ENCODE measurements around the gene HPSE2. TPM values are rescaled to one million over a fixed set of nuclear protein-coding genes. Genes with fewer than 3 reads are reported as not detected.

The HPSE2 gene
- total RNA-seq, 1 donor from 2014 or later = not detected

DNA sequence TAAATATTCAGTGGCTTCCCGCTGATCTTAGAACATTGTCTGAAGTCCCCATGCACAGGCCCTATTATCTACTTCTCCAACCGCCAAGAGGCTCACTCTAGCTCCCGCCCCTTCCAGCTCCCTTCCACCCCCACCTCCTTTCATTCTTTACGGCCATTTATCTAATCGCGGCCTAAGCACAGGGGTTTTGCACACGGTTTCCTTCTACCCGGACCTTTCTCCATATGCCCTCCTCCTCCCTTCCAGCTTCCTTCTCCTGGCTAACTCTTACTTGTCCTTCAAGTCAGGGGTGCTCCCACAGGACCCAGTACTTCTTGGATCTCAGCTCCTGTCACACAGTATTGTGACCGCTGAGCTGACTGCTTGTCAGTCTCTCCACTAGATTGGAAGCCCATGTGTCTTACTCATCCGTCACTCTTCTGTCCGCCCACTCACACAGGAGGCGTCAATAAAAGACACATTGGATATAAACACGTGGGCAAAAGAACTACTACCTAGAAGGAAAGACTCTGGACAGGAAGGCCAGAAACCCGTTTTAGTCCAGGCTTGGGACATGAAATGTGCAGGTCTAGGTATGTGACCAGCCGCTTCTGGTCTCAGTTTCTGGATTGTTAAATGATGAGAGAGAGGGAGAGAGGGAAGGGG lies 768.7 kb downstream of the HPSE2 start:
- intact Hi-C loops (cut with micrococcal nuclease) = loop anchor here (1.0 to 5.0 kb wide), 3 partner anchors 197 to 779 kb away; no protein-coding TSS in a partner anchor
- no peaks in the 10 kb centered on the region for H3K36me3 Mint-ChIP-seq (ENCODE audit: low read depth)
- no peak for DNase-seq (ENCODE audit: low spot score)
- peaks cover 35% of the 10 kb centered on the region for H3K27me3 Mint-ChIP-seq (ENCODE audit: low read depth)
- H3K4me3 Mint-ChIP-seq (ENCODE audit: low read depth) = no peak overlapping the region
- H3K9me3 Mint-ChIP-seq = no peaks in the 10 kb centered on the region
- peaks cover 13% of the 10 kb centered on the region for H3K4me1 Mint-ChIP-seq (ENCODE audit: low read depth)
- H3K27ac Mint-ChIP-seq = no peak overlapping the region

DNA sequence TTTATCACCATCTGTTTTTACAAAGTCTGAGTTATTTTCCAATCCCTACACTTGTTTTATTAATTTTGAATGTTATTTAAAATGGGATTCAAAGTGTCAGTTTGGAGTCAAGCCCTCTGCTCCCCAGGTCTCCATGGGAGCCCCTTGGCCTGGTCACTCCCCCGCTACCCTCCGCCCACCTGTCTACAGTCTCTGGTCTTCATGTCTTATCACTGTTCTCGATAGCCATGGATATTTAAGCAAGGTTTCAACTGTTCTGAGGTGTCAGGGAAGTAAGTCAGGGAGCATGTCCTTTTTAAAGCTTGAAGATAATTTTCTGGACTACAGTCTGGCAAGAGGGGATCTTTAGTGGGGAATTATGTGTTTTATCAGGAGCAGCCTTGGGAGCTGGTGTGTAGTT lies 769.8 kb downstream of the HPSE2 start:
- Mint-ChIP-seq H3K36me3 (ENCODE audit: low read depth) (no peaks in the 10 kb centered on the region), H3K4me3 (ENCODE audit: low read depth) (no peak overlapping the region), H3K4me1 (ENCODE audit: low read depth) (peaks cover 14% of the 10 kb centered on the region), H3K27ac (no peak overlapping the region), H3K9me3 (no peaks in the 10 kb centered on the region), H3K27me3 (ENCODE audit: low read depth) (peaks cover 32% of the 10 kb centered on the region)
- DNase-seq (ENCODE audit: low spot score) = no peak
- intact Hi-C loops (cut with micrococcal nuclease) = loop anchor here (5.0 kb wide), 1 partner anchor 576 kb away; no protein-coding TSS in a partner anchor

DNA sequence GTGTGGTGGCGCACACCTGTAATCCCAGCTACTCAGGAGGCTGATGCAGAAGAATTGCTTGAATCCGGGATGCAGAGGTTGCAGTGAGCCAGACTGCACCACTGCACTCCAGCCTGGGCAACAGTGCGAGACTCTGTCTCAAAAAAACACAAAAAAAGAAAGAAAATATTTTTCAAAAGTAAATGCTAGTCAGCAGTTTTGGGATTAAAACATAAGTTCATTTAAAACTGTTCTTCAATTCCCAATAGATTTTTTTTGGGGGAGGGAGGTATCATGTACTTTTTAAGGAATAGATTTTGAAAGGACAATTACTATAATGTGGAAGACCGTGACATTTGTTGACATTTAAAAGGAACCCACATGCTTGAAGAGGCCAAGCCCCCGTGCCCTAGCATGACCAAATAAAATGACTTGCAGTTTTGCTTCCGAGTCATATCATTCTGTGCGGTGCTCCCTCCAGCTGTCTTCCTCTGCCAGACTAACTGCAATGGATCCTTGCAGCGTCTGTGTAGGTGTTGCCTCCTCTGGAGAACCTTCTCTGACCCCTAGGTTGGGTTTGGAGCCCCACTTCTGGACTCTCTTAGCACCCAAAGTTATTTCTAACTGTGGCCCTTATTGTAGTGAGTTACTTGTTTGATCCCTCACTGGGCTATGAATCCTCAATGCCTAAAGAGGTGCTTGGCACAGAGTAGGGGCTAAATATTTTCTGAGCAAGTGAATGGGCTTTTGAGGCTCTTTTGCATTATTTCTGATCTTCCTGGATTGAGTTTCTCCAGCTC lies 771.5 kb downstream of the HPSE2 start:
- H3K27me3 Mint-ChIP-seq (ENCODE audit: low read depth) = peaks cover 28% of the 10 kb centered on the region
- H3K9me3 Mint-ChIP-seq = no peaks in the 10 kb centered on the region
- H3K27ac Mint-ChIP-seq = no peak overlapping the region
- no peak for DNase-seq (ENCODE audit: low spot score)
- no peaks in the 10 kb centered on the region for H3K36me3 Mint-ChIP-seq (ENCODE audit: low read depth)
- no peak overlapping the region for H3K4me3 Mint-ChIP-seq (ENCODE audit: low read depth)
- H3K4me1 Mint-ChIP-seq (ENCODE audit: low read depth) = peaks cover 14% of the 10 kb centered on the region
- intact Hi-C loops (cut with micrococcal nuclease) = no loop called here

GRCh38 chr10:98463016-98463415 lies 772.6 kb downstream of the HPSE2 start:
- intact Hi-C loops (cut with micrococcal nuclease) = no loop called here
- Mint-ChIP-seq H3K4me1 (ENCODE audit: low read depth) (peaks cover 11% of the 10 kb centered on the region), H3K27me3 (ENCODE audit: low read depth) (peaks cover 24% of the 10 kb centered on the region), H3K4me3 (ENCODE audit: low read depth) (no peak overlapping the region), H3K9me3 (no peaks in the 10 kb centered on the region), H3K27ac (no peak overlapping the region), H3K36me3 (ENCODE audit: low read depth) (no peaks in the 10 kb centered on the region)
- no peak for DNase-seq (ENCODE audit: low spot score)

DNA sequence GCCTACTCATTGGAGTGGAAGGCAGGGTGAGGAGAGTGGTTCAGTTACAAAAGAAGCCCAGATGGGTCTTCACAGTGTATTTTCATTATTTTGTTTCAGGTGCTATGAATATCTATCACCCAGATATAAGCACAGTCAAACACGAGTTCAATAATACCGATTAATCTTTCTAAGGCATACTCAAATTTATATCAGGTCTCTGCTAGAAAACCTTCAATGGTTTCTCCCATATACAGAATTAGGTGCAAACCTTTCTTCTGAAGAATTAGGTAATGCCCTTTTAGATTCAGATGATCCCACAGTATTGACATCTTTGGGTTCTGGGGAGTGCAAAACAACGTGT lies 774.2 kb downstream of the HPSE2 start:
- intact Hi-C loops (cut with micrococcal nuclease) = no loop called here
- H3K27ac Mint-ChIP-seq = no peak overlapping the region
- DNase-seq (ENCODE audit: low spot score) = no peak
- H3K27me3 Mint-ChIP-seq (ENCODE audit: low read depth) = peaks cover 28% of the 10 kb centered on the region
- no peaks in the 10 kb centered on the region for H3K36me3 Mint-ChIP-seq (ENCODE audit: low read depth)
- no peak overlapping the region for H3K4me3 Mint-ChIP-seq (ENCODE audit: low read depth)
- peaks cover 5% of the 10 kb centered on the region for H3K4me1 Mint-ChIP-seq (ENCODE audit: low read depth)
- no peaks in the 10 kb centered on the region for H3K9me3 Mint-ChIP-seq

DNA sequence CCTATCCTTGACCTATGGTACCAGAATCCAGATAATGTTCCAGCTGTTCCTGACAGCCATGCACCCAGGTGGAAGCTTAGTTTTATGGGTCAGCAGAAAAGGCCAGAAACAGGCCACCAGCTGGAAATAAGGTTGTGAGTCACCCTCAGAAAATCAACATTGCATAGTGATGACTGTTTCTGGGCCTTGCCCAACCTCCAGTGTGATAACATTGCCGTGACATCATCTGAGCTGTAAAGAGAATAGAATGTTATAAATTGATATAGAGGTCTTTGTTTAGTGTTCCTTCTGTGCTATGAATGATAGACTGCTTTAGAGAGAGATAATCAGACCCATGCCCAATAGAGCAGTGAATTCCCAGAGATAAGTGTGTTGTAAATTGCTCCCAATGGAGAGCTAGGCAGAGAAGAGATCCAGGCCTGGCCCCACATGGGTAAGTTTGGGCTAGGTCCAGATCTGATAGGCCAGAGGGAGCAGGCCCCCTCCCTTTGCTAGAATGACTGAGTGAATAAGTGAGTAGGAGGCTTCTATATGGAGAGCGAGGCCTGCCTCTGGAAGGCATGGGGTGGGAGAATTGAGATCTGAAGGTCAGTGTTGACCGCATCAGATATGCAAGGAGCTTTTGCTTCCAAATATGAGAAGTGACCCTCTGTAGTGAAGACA lies 774.7 kb downstream of the HPSE2 start:
- DNase-seq (ENCODE audit: low spot score) = no peak
- intact Hi-C loops (cut with micrococcal nuclease) = no loop called here
- no peaks in the 10 kb centered on the region for H3K9me3 Mint-ChIP-seq
- peaks cover 5% of the 10 kb centered on the region for H3K4me1 Mint-ChIP-seq (ENCODE audit: low read depth)
- peaks cover 28% of the 10 kb centered on the region for H3K27me3 Mint-ChIP-seq (ENCODE audit: low read depth)
- no peak overlapping the region for H3K27ac Mint-ChIP-seq
- no peaks in the 10 kb centered on the region for H3K36me3 Mint-ChIP-seq (ENCODE audit: low read depth)
- no peak overlapping the region for H3K4me3 Mint-ChIP-seq (ENCODE audit: low read depth)

DNA sequence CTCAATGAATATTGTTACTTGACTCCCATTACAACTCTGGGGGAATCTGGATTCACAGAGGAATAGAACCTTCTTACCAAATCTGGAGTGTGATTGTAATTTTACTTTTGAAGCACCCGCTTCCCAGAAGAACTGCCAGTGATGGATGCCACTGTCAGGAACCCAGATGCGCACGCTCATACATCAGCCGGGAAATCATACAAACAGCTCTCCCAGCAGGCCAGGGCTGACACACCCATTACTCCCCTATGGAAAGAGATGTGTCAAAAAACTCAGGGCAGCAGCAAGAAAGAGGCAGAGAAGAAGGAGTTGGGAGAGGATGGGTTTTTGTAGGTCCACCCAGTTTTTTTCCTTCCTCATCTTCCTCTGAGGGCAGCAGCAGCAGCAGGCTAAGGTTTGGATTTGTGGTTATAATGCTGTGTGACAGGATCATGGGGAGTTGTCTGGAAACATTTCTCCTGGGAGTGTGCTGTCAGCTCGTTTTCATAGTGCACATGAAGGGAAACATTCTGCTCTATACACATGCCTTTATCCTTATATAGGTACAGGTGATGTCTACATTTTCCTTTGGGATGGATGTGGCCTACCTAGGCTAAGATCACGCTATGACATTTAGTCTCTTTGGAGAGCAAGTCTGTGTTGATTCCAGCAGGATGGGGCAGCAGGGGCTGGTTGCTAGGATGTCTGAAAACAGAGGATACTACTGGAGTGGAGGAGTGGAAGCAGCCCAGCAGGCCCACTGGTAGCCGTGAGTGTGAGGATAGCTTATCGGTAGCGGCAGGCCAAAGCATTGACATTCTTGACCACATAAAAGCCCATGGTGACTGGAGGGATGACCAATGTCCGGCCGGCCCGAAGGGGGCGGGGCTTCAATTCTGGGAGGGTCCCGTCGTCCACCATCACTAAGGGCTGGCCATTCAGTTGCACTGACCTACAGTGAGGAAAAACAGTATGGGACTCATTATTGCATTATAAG lies 776.6 kb downstream of the HPSE2 start:
- intact Hi-C loops (cut with micrococcal nuclease) = no loop called here
- H3K36me3 Mint-ChIP-seq (ENCODE audit: low read depth) = no peaks in the 10 kb centered on the region
- no peak overlapping the region for H3K27ac Mint-ChIP-seq
- H3K27me3 Mint-ChIP-seq (ENCODE audit: low read depth) = peaks cover 25% of the 10 kb centered on the region
- H3K4me1 Mint-ChIP-seq (ENCODE audit: low read depth) = peaks cover 1% of the 10 kb centered on the region
- no peaks in the 10 kb centered on the region for H3K9me3 Mint-ChIP-seq
- no peak for DNase-seq (ENCODE audit: low spot score)
- H3K4me3 Mint-ChIP-seq (ENCODE audit: low read depth) = no peak overlapping the region

- no peaks in the 10 kb centered on the region for H3K9me3 Mint-ChIP-seq
- peaks cover 1% of the 10 kb centered on the region for H3K4me1 Mint-ChIP-seq (ENCODE audit: low read depth)
- DNase-seq (ENCODE audit: low spot score) = no peak
These were observed 777.9 kb downstream of the HPSE2 start for GRCh38 chr10:98457721-98458120.

GRCh38 chr10:98456686-98457482 lies 778.8 kb downstream of the HPSE2 start:
- Mint-ChIP-seq H3K27me3 (ENCODE audit: low read depth) (peaks cover 32% of the 10 kb centered on the region), H3K27ac (no peak overlapping the region), H3K4me1 (ENCODE audit: low read depth) (peaks cover 1% of the 10 kb centered on the region), H3K36me3 (ENCODE audit: low read depth) (no peaks in the 10 kb centered on the region), H3K9me3 (no peaks in the 10 kb centered on the region), H3K4me3 (ENCODE audit: low read depth) (no peak overlapping the region)
- intact Hi-C loops (cut with micrococcal nuclease) = no loop called here
- DNase-seq (ENCODE audit: low spot score) = no peak

More at GRCh38 chr10:98457721-98458120, 777.9 kb downstream of the HPSE2 start:
- Mint-ChIP-seq H3K36me3 (ENCODE audit: low read depth) (no peaks in the 10 kb centered on the region), H3K27me3 (ENCODE audit: low read depth) (peaks cover 27% of the 10 kb centered on the region), H3K4me3 (ENCODE audit: low read depth) (no peak overlapping the region), H3K27ac (no peak overlapping the region)
- intact Hi-C loops (cut with micrococcal nuclease) = no loop called here

DNA sequence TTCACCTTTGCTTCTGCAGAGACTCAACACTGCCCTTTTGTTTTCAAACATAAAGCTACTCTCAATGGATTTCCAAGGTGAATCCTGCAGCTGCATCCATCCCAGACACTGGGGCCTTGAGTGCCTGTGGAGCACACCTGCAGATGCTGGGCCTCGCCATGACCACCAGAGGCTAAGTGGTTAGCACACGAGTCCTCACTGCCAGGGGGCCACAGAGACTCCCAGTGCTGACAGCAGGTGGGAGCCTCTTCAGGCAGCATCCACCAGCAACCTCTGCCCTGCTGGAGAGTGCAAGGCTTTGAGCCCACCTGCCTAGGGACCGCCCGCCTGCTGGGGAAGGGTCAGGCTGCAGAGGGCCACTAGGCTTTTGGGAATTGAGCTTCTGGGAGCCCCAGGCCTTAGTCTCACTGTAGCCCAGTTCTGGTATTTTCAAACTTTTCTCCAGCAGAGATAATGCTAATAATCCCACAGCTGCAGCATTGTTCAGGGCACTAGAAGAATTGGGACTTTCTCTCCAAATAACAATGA lies 779.5 kb downstream of the HPSE2 start:
- peaks cover 32% of the 10 kb centered on the region for H3K27me3 Mint-ChIP-seq (ENCODE audit: low read depth)
- no peak overlapping the region for H3K27ac Mint-ChIP-seq
- H3K4me3 Mint-ChIP-seq (ENCODE audit: low read depth) = no peak overlapping the region
- H3K4me1 Mint-ChIP-seq (ENCODE audit: low read depth) = no peaks in the 10 kb centered on the region
- no peaks in the 10 kb centered on the region for H3K36me3 Mint-ChIP-seq (ENCODE audit: low read depth)
- no peaks in the 10 kb centered on the region for H3K9me3 Mint-ChIP-seq
- DNase-seq (ENCODE audit: low spot score) = no peak
- intact Hi-C loops (cut with micrococcal nuclease) = no loop called here

DNA sequence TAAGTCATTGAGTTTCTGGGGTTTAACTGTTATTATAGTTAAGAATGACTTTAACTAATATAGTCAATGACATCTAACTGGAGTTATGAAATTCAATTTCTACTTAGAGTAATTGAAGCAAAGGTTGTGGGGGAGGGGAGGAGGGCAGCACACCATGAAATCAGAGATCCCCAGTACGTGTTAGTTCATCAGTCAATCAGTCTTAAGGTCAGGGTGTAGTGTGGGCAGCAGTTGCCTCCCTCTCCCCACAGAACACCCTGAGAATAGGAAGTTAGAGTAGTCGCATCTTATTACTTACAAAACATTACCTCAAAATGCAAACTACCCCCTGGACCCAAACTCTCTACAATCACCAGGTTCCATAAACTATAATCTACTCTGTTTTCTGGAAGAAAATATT lies 781.9 kb downstream of the HPSE2 start:
- H3K4me3 Mint-ChIP-seq (ENCODE audit: low read depth) = no peak overlapping the region
- no peaks in the 10 kb centered on the region for H3K36me3 Mint-ChIP-seq (ENCODE audit: low read depth)
- no peak overlapping the region for H3K27ac Mint-ChIP-seq
- peaks cover 37% of the 10 kb centered on the region for H3K27me3 Mint-ChIP-seq (ENCODE audit: low read depth)
- no peaks in the 10 kb centered on the region for H3K9me3 Mint-ChIP-seq
- no peaks in the 10 kb centered on the region for H3K4me1 Mint-ChIP-seq (ENCODE audit: low read depth)
- intact Hi-C loops (cut with micrococcal nuclease) = no loop called here
- DNase-seq (ENCODE audit: low spot score) = no peak

Measured in activated T-helper 2 cell treated with anti-CD3 and anti-CD28 coated beads, Interferon-gamma antibody, Interleukin-2, Interleukin-4, amounts not matched to agents 10 μg/mL and 5 μg/mL and 100 μg/mL, durations not matched to agents 14 hours and 24 hours and 36 hours (primary cell).